ENCODE data around the gene CSTA. TPM values are rescaled to one million over a fixed set of nuclear protein-coding genes. Genes with fewer than 3 reads are reported as not detected.

The CSTA gene
- total RNA-seq, 2 donors from 2014 or later = 1.3 TPM; not detected in 1

GRCh38 chr3:122305818-122306621 is 19.0 kb upstream of the CSTA start:
- peak overlapping the region in 3 of 4 donors; percentile 7 to 63 (median 56) for H3K27ac ChIP-seq
- no peaks in the 10 kb centered on the region for H3K27me3 ChIP-seq
- 1 to 12% methylated on average over 3 of the region's 3 CpGs for WGBS, 2 donors
- ATAC-seq (peak; percentile 80), DNase-seq (peak; percentile 59 to 79 (median 68))
- H3K4me1 ChIP-seq = peaks cover 31% of the 10 kb centered on the region
- intact Hi-C loops (cut with DNase I) = no loop called here
- no peak for TF ChIP-seq POLR2A (IDR thresholded peaks at IDR 0.05)
- peak; percentile 10 to 61 (median 38) for TF ChIP-seq CTCF (IDR thresholded peaks at IDR 0.05)
- H3K36me3 ChIP-seq (replicated peaks in 1 of 2; ENCODE audit: insufficient read depth in 1 of 2, low read depth in 2 of 2) = no peaks in the 10 kb centered on the region
- no peaks in the 10 kb centered on the region for H3K9me3 ChIP-seq
- H3K4me3 ChIP-seq = no peak overlapping the region

GRCh38 chr3:122306622-122306953 is 18.5 kb upstream of the CSTA start:
- 43 to 48% methylated on average over 2 of the region's 2 CpGs for WGBS, 2 donors
- TF ChIP-seq CTCF (IDR thresholded peaks at IDR 0.05) = no peak
- TF ChIP-seq POLR2A (IDR thresholded peaks at IDR 0.05) = no peak
- no peak for DNase-seq
- peak overlapping the region in 2 of 4 donors; percentile 7 to 63 for H3K27ac ChIP-seq
- H3K9me3 ChIP-seq = no peaks in the 10 kb centered on the region
- no peaks in the 10 kb centered on the region for H3K27me3 ChIP-seq
- no peaks in the 10 kb centered on the region for H3K36me3 ChIP-seq (replicated peaks in 1 of 2; ENCODE audit: insufficient read depth in 1 of 2, low read depth in 2 of 2)
- no peak overlapping the region for H3K4me3 ChIP-seq
- ATAC-seq = no peak
- H3K4me1 ChIP-seq = peaks cover 33% of the 10 kb centered on the region
- intact Hi-C loops (cut with DNase I) = no loop called here

- DNase-seq = no peak
- Histone ChIP-seq H3K4me3 (no peak overlapping the region), H3K27ac (no peak overlapping the region), H3K36me3 (replicated peaks in 1 of 2; ENCODE audit: insufficient read depth in 1 of 2, low read depth in 2 of 2) (no peaks in the 10 kb centered on the region), H3K27me3 (no peaks in the 10 kb centered on the region), H3K9me3 (no peaks in the 10 kb centered on the region), H3K4me1 (peaks cover 33% of the 10 kb centered on the region)
- intact Hi-C loops (cut with DNase I) = no loop called here
- WGBS, 2 donors = 74 to 78% methylated on average over 4 of the region's 4 CpGs
- no peak for ATAC-seq
- TF ChIP-seq CTCF (IDR thresholded peaks at IDR 0.05) = no peak
- TF ChIP-seq POLR2A (IDR thresholded peaks at IDR 0.05) = no peak
Observed at GRCh38 chr3:122307094-122307687, 17.9 kb upstream of the CSTA start.

- ATAC-seq (no peak), DNase-seq (no peak)
- Histone ChIP-seq H3K4me3 (no peak overlapping the region), H3K27ac (no peak overlapping the region), H3K4me1 (peaks cover 33% of the 10 kb centered on the region), H3K9me3 (no peaks in the 10 kb centered on the region), H3K36me3 (replicated peaks in 1 of 2; ENCODE audit: insufficient read depth in 1 of 2, low read depth in 2 of 2) (no peaks in the 10 kb centered on the region), H3K27me3 (no peaks in the 10 kb centered on the region)
- TF ChIP-seq POLR2A (IDR thresholded peaks at IDR 0.05) (no peak), CTCF (IDR thresholded peaks at IDR 0.05) (no peak)
- intact Hi-C loops (cut with DNase I) = no loop called here
Observed at GRCh38 chr3:122307976-122308375, 17.1 kb upstream of the CSTA start.

Data from body of pancreas (tissue), 4 donors.